Measurements from ENCODE around the gene RAB27A.
"Not testable (repeated sequence)": the region's sequence is repeated elsewhere in the genome, so short reads cannot be mapped to it uniquely, and the experiment has no call there.

Gene RAB27A

DNA sequence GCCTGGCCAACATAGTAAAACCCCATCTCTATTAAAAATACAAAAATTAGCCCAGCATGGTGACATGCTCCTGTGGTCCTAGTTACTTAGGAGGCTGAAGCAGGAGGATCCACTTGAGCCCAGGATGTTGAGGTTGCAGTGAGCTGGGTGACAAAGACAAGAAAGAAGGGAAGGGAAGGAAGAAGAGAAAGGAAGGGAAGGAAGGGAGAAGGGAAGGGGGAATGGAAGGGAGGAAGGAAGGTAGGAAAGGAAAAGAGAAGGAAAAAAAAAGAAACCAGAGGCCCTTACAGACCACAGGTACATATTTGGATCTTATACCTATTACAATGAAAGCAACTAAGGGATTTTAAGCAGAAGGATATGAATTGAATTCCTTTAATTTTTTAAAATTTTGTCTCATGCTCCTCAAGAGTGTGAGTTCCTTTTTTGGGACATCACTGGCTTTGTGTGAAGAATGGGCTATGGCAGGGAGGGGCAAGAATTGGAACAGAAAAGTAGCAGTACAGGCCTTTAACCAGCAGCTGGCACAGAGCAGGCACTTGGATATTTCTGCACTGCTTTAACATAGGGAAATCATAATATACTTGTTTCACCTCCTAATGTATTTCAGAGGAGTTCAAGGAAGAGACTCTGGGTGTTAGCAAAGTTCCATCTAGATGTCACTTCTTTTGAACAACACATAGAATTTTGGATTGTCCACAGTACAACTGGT is 7.9 kb downstream of the RAB27A start:
- Histone ChIP-seq H3K36me3 (ENCODE audit: control insufficient read depth, insufficient read depth, low read length) (no peaks in the 10 kb centered on the region), H3K9me3 (ENCODE audit: control insufficient read depth, insufficient read depth, low read length) (no peaks in the 10 kb centered on the region), H3K4me1 (ENCODE audit: control insufficient read depth, insufficient read depth, low read length) (no peaks in the 10 kb centered on the region), H3K27ac (ENCODE audit: low read length) (no peak overlapping the region), H3K27me3 (ENCODE audit: control insufficient read depth, insufficient read depth, low read length) (no peaks in the 10 kb centered on the region), H3K4me3 (ENCODE audit: low read length) (no peak overlapping the region)
- no peak for DNase-seq (ENCODE audit: low read depth, low spot score)

DNA sequence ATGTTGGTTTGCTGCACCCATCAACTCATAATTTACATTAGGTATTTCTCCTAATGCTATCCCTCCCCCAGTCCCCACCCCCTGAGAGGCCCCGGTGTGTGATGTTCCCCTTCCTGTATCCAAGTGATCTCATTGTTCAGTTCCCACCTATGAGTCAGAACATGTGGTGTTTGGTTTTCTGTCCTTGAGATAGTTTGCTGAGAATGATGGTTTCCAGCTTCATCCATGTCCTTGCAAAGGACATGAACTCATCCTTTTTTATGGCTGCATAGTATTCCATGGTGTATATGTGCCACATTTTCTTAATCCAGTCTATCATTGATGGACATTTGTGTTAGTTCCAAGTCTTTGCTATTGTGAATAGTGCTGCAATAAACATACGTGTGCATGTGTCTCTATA is 9.0 kb downstream of the RAB27A start:
- H3K4me3 ChIP-seq (ENCODE audit: low read length); H3K36me3 ChIP-seq (ENCODE audit: control insufficient read depth, insufficient read depth, low read length); H3K9me3 ChIP-seq (ENCODE audit: control insufficient read depth, insufficient read depth, low read length); H3K27me3 ChIP-seq (ENCODE audit: control insufficient read depth, insufficient read depth, low read length); DNase-seq (ENCODE audit: low read depth, low spot score); H3K4me1 ChIP-seq (ENCODE audit: control insufficient read depth, insufficient read depth, low read length); H3K27ac ChIP-seq (ENCODE audit: low read length): not testable (repeated sequence)
- WGBS (ENCODE audit: insufficient coverage, insufficient read length): no CpG with 5 or more reads among the region's 2 CpGs

DNA sequence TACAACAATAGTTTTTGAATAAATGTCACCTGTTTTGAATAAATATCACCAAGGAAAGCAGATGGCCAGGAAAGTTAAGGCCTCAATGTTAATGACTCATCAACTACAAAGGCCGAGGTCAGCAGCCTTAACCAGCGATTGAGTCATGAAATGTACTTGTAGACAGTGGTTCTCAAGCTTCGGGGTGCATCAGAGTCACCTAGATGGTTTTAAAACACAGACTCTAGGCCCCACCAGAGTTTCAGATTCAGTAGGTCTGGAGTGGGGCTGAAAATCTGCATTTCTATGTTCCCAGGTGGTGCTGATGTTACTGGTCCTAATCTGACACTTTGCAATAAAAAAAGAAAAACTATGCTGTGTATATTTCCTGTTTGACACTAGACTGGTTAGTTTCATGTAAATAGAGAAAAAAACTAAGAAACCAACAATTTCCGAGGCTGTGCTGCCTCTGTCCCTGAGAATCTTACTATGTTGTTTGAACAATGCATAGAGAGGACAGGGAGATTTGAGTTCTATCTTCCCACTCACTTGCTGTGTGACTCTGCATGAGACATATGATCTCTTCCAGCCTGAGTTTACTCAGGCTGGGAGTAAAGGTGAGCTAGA is 9.8 kb downstream of the RAB27A start:
- Histone ChIP-seq H3K36me3 (ENCODE audit: control insufficient read depth, insufficient read depth, low read length) (no peaks in the 10 kb centered on the region), H3K27me3 (ENCODE audit: control insufficient read depth, insufficient read depth, low read length) (no peaks in the 10 kb centered on the region), H3K4me1 (ENCODE audit: control insufficient read depth, insufficient read depth, low read length) (no peaks in the 10 kb centered on the region), H3K4me3 (ENCODE audit: low read length) (no peak overlapping the region), H3K9me3 (ENCODE audit: control insufficient read depth, insufficient read depth, low read length) (no peaks in the 10 kb centered on the region), H3K27ac (ENCODE audit: low read length) (no peak overlapping the region)
- no CpG with 5 or more reads among the region's 4 CpGs for WGBS (ENCODE audit: insufficient coverage, insufficient read length)
- no peak for DNase-seq (ENCODE audit: low read depth, low spot score)

DNA sequence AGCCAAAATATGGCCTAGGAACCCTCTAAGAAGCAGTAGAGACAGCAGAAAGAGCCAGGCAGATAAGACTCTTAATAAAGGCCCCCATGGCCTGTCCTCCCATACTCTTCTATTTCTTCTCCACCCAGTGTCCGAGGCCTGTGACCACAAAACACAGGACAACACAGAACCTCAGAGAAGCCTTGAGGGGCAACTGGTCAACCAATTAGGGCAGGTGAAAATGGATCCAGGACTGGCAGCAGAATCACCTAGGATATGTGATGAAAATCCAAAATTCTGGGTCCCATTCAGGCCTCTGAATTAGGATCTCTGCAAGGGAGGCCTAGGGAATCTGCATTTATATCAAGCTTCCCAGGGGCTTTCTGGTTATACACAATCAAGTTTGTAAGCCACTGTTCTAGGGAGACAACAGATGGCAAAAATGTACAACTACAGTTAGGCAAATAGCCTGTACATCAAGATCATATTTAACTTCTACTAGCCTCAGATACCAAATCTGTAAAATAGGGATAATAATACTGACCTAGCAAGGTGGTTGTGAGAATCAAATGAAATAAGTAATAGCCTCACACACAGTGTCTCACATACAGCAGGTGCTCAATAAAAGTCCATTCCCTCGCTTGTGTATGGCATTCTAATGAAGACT is 10.4 kb downstream of the RAB27A start:
- WGBS (ENCODE audit: insufficient coverage, insufficient read length): no CpG with 5 or more reads among the region's 2 CpGs
- Histone ChIP-seq H3K4me3 (ENCODE audit: low read length) (no peak overlapping the region), H3K27ac (ENCODE audit: low read length) (no peak overlapping the region), H3K4me1 (ENCODE audit: control insufficient read depth, insufficient read depth, low read length) (no peaks in the 10 kb centered on the region), H3K36me3 (ENCODE audit: control insufficient read depth, insufficient read depth, low read length) (no peaks in the 10 kb centered on the region), H3K27me3 (ENCODE audit: control insufficient read depth, insufficient read depth, low read length) (no peaks in the 10 kb centered on the region), H3K9me3 (ENCODE audit: control insufficient read depth, insufficient read depth, low read length) (no peaks in the 10 kb centered on the region)
- no peak for DNase-seq (ENCODE audit: low read depth, low spot score)

DNA sequence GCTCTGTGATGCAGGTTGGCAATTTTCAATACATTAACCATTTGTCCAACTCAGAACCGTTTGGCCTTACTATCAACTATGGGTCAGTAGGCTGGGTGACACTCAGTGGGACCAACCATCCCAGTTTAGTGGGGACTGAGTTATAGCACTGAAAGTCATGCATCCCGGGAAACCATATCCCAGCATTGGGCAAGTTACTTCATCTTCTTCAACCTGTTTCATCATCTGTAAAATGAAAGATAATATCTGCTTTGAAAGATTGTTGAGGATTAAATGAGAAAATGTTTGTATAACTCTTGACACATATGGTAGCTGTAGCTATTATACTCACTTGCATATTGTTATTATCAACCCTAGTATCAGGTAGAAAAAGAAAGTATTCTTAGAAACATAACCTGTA is 11.9 kb downstream of the RAB27A start:
- Histone ChIP-seq H3K36me3 (ENCODE audit: control insufficient read depth, insufficient read depth, low read length) (no peaks in the 10 kb centered on the region), H3K27ac (ENCODE audit: low read length) (no peak overlapping the region), H3K27me3 (ENCODE audit: control insufficient read depth, insufficient read depth, low read length) (no peaks in the 10 kb centered on the region), H3K4me3 (ENCODE audit: low read length) (no peak overlapping the region), H3K9me3 (ENCODE audit: control insufficient read depth, insufficient read depth, low read length) (no peaks in the 10 kb centered on the region), H3K4me1 (ENCODE audit: control insufficient read depth, insufficient read depth, low read length) (no peaks in the 10 kb centered on the region)
- no CpG with 5 or more reads among the region's 2 CpGs for WGBS (ENCODE audit: insufficient coverage, insufficient read length)
- DNase-seq (ENCODE audit: low read depth, low spot score): no peak

DNA sequence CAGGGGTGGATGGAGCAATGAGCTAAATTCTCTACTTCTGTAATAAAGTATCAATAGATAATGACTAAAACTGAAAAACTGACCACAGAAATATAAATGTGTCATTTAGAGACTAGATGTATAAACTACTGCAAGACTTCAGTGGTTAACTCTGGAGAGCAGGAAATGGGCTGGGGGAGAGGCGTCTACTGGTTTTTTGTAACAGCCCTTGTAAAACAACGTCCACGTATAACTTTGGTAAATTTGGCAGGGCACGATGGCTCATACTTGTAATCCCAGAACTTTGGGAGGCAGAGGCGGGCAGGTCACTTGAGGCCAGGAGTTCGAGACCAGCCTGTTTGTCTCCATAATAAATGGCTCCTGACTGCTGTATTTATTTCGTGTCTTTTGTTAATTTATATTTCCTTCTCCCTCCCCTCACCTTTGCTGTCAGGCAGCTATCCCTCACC is 12.5 kb downstream of the RAB27A start:
- Histone ChIP-seq H3K27ac (ENCODE audit: low read length) (no peak overlapping the region), H3K9me3 (ENCODE audit: control insufficient read depth, insufficient read depth, low read length) (no peaks in the 10 kb centered on the region), H3K27me3 (ENCODE audit: control insufficient read depth, insufficient read depth, low read length) (no peaks in the 10 kb centered on the region), H3K36me3 (ENCODE audit: control insufficient read depth, insufficient read depth, low read length) (no peaks in the 10 kb centered on the region), H3K4me3 (ENCODE audit: low read length) (no peak overlapping the region), H3K4me1 (ENCODE audit: control insufficient read depth, insufficient read depth, low read length) (no peaks in the 10 kb centered on the region)
- DNase-seq (ENCODE audit: low read depth, low spot score): no peak
- no CpG with 5 or more reads among the region's 7 CpGs for WGBS (ENCODE audit: insufficient coverage, insufficient read length)

DNA sequence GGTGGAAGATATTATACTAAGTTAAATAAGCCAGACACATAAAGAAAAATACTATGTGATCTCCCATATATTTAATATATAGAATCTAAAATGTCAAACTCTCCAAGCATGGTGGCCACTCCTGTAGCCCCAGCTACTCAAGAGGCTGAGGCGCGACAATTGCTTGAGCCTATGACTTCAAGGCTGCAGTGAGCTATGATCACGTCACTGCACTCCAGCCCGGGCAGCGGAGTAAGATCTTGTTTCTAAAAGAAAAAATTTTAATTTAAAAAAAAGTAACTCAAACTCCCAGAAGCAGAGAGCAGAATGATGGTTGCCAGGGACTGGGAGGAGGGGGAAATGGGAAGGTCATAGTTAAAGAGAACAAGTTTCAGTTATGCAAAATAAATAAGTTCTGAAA is 13.3 kb downstream of the RAB27A start:
- no peak for DNase-seq (ENCODE audit: low read depth, low spot score)
- no CpG with 5 or more reads among the region's 5 CpGs for WGBS (ENCODE audit: insufficient coverage, insufficient read length)
- Histone ChIP-seq H3K27ac (ENCODE audit: low read length) (no peak overlapping the region), H3K4me1 (ENCODE audit: control insufficient read depth, insufficient read depth, low read length) (no peaks in the 10 kb centered on the region), H3K27me3 (ENCODE audit: control insufficient read depth, insufficient read depth, low read length) (no peaks in the 10 kb centered on the region), H3K4me3 (ENCODE audit: low read length) (no peak overlapping the region), H3K9me3 (ENCODE audit: control insufficient read depth, insufficient read depth, low read length) (no peaks in the 10 kb centered on the region), H3K36me3 (ENCODE audit: control insufficient read depth, insufficient read depth, low read length) (no peaks in the 10 kb centered on the region)

- H3K27ac ChIP-seq (ENCODE audit: low read length): no peak overlapping the region
Measured at GRCh38 chr15:55270291-55270690, 19.3 kb downstream of the RAB27A start.

GRCh38 chr15:55268176-55268695 is 21.4 kb downstream of the RAB27A start:
- no peaks in the 10 kb centered on the region for H3K9me3 ChIP-seq (ENCODE audit: control insufficient read depth, insufficient read depth, low read length)
- WGBS (ENCODE audit: insufficient coverage, insufficient read length): no CpG with 5 or more reads among the region's 2 CpGs
- no peaks in the 10 kb centered on the region for H3K27me3 ChIP-seq (ENCODE audit: control insufficient read depth, insufficient read depth, low read length)
- no peaks in the 10 kb centered on the region for H3K4me1 ChIP-seq (ENCODE audit: control insufficient read depth, insufficient read depth, low read length)
- no peak overlapping the region for H3K4me3 ChIP-seq (ENCODE audit: low read length)
- no peak overlapping the region for H3K27ac ChIP-seq (ENCODE audit: low read length)
- H3K36me3 ChIP-seq (ENCODE audit: control insufficient read depth, insufficient read depth, low read length): no peaks in the 10 kb centered on the region
- no peak for DNase-seq (ENCODE audit: low read depth, low spot score)

More at GRCh38 chr15:55270291-55270690, 19.3 kb downstream of the RAB27A start:
- Histone ChIP-seq H3K4me3 (ENCODE audit: low read length) (no peak overlapping the region), H3K27me3 (ENCODE audit: control insufficient read depth, insufficient read depth, low read length) (no peaks in the 10 kb centered on the region), H3K4me1 (ENCODE audit: control insufficient read depth, insufficient read depth, low read length) (no peaks in the 10 kb centered on the region), H3K36me3 (ENCODE audit: control insufficient read depth, insufficient read depth, low read length) (no peaks in the 10 kb centered on the region), H3K9me3 (ENCODE audit: control insufficient read depth, insufficient read depth, low read length) (no peaks in the 10 kb centered on the region)
- DNase-seq (ENCODE audit: low read depth, low spot score): no peak
- WGBS (ENCODE audit: insufficient coverage, insufficient read length): no CpG with 5 or more reads among the region's 6 CpGs

GRCh38 chr15:55267401-55268175 is 22.0 kb downstream of the RAB27A start:
- H3K27me3 ChIP-seq (ENCODE audit: control insufficient read depth, insufficient read depth, low read length): no peaks in the 10 kb centered on the region
- no peaks in the 10 kb centered on the region for H3K9me3 ChIP-seq (ENCODE audit: control insufficient read depth, insufficient read depth, low read length)
- no peak for DNase-seq (ENCODE audit: low read depth, low spot score)
- no peaks in the 10 kb centered on the region for H3K4me1 ChIP-seq (ENCODE audit: control insufficient read depth, insufficient read depth, low read length)
- no peaks in the 10 kb centered on the region for H3K36me3 ChIP-seq (ENCODE audit: control insufficient read depth, insufficient read depth, low read length)
- H3K27ac ChIP-seq (ENCODE audit: low read length): no peak overlapping the region
- WGBS (ENCODE audit: insufficient coverage, insufficient read length): no CpG with 5 or more reads among the region's 10 CpGs
- H3K4me3 ChIP-seq (ENCODE audit: low read length): no peak overlapping the region
